DOHH2 (cell line): ENCODE data around the gene PCGF2.
A peak's percentile ranks its signal among the peaks of the same experiment; 100 is the strongest.

Source experiments
- H3F3A ChIP-seq: fragments of 200-600 bp; sonication (generic), shearing (Covaris generic); 2 replicates; pipeline ENCODE4 v1.6.0; 2016; ENCODE audit warnings: antibody characterized with exemption, mild to moderate bottlenecking; ENCODE audit not compliant: control insufficient read depth, insufficient read depth
- H3K27ac ChIP-seq: fragments of 200-600 bp; sonication (generic); 2 replicates; pipeline ENCODE4 v1.5.1; 2014; ENCODE audit warnings: low read depth, mild to moderate bottlenecking, low read length, moderate library complexity
- H3K27me3 ChIP-seq: fragments of 200-600 bp; sonication (generic); 2 replicates; pipeline ENCODE4 v1.6.1; 2014; ENCODE audit warnings: mild to moderate bottlenecking, low read length, mixed read lengths; ENCODE audit not compliant: control insufficient read depth
- H3K36me3 ChIP-seq: fragments of 200-600 bp; sonication (generic); 2 replicates; pipeline ENCODE4 v1.6.1; 2014; ENCODE audit warnings: mild to moderate bottlenecking, low read length, moderate library complexity, mixed read lengths; ENCODE audit not compliant: control insufficient read depth
- H3K4me1 ChIP-seq: fragments of 200-600 bp; sonication (generic); 2 replicates; pipeline ENCODE4 v1.6.1; 2014; ENCODE audit warnings: mild to moderate bottlenecking, low read length, mixed read lengths; ENCODE audit not compliant: control insufficient read depth
- H3K4me2 ChIP-seq: fragments of 200-600 bp; sonication (generic); 2 replicates; pipeline ENCODE4 v1.6.0; 2014; ENCODE audit warnings: mild to moderate bottlenecking, low read length, moderate library complexity
- H3K4me3 ChIP-seq: fragments of 200-600 bp; sonication (generic); 2 replicates; pipeline ENCODE4 v1.5.1; 2014; ENCODE audit warnings: mild to moderate bottlenecking, low read length, mixed read lengths
- H3K79me2 ChIP-seq: fragments of 200-600 bp; sonication (generic); 2 replicates; pipeline ENCODE4 v1.6.1; 2014; ENCODE audit warnings: mild to moderate bottlenecking, low read length, mixed read lengths; ENCODE audit not compliant: control insufficient read depth
- H3K9me2 ChIP-seq: fragments of 200-600 bp; sonication (generic); replicated peaks from 2 replicates; pipeline ENCODE4 v1.6.1; 2014; ENCODE audit warnings: mild to moderate bottlenecking, low read length, mixed read lengths; ENCODE audit not compliant: control insufficient read depth
- H3K9me3 ChIP-seq: fragments of 200-600 bp; sonication (generic); 2 replicates; pipeline ENCODE4 v1.6.1; 2014; ENCODE audit warnings: antibody characterized with exemption, low read length, mixed read lengths; ENCODE audit not compliant: control insufficient read depth, insufficient read depth
- H4K20me1 ChIP-seq: fragments of 200-600 bp; sonication (generic); 2 replicates; pipeline ENCODE4 v1.6.0; 2014; ENCODE audit warnings: low read depth, mild to moderate bottlenecking, antibody characterized with exemption, low read length, moderate library complexity; ENCODE audit not compliant: control insufficient read depth, insufficient read depth
- EZH2phosphoT487 ChIP-seq: fragments of 200-600 bp; sonication (generic); IDR thresholded peaks from 2 replicates; pipeline ENCODE4 v1.6.1; 2017; ENCODE audit warnings: borderline replicate concordance, mild to moderate bottlenecking, antibody characterized with exemption, low read length, moderate library complexity, mixed read lengths
- TF ChIP-seq, protein P1 (sequence below): fragments of 200-600 bp; sonication (generic); IDR thresholded peaks from one replicate; pipeline ENCODE4 v1.5.1; 2014; ENCODE audit warnings: antibody characterized with exemption, mild to moderate bottlenecking, low read depth, low read length; ENCODE audit not compliant: poor library complexity, severe bottlenecking

Gene PCGF2

DNA sequence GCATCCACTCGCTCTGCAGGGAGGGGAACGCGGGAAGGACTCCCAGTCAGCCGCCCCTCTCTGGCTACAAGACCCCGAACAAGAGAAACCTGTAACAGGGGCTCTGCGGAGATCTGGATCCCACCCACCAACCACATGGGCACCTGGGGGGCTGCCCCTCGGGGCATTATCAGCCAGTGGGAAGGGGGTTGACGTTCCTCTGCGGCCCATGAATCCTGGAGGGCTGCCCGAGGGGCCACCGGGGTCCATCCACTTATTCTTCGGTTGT, 1.8 kb upstream of the PCGF2 start:
- Histone ChIP-seq H3K9me2 (no peaks in the 10 kb centered on the region), H3K4me3 (peak overlapping the region; percentile 91), H3K79me2 (peaks cover 27% of the 10 kb centered on the region), H3K4me1 (peaks cover 68% of the 10 kb centered on the region), H3K27me3 (peaks cover 20% of the 10 kb centered on the region), H4K20me1 (no peaks in the 10 kb centered on the region; the same call in 1 of the 2 replicates), H3F3A (peaks cover 23% of the 10 kb centered on the region), H3K36me3 (peaks cover 19% of the 10 kb centered on the region), H3K27ac (no peak overlapping the region), H3K9me3 (no peaks in the 10 kb centered on the region), H3K4me2 (peak overlapping the region; percentile 73)
- TF ChIP-seq, protein P1, sequence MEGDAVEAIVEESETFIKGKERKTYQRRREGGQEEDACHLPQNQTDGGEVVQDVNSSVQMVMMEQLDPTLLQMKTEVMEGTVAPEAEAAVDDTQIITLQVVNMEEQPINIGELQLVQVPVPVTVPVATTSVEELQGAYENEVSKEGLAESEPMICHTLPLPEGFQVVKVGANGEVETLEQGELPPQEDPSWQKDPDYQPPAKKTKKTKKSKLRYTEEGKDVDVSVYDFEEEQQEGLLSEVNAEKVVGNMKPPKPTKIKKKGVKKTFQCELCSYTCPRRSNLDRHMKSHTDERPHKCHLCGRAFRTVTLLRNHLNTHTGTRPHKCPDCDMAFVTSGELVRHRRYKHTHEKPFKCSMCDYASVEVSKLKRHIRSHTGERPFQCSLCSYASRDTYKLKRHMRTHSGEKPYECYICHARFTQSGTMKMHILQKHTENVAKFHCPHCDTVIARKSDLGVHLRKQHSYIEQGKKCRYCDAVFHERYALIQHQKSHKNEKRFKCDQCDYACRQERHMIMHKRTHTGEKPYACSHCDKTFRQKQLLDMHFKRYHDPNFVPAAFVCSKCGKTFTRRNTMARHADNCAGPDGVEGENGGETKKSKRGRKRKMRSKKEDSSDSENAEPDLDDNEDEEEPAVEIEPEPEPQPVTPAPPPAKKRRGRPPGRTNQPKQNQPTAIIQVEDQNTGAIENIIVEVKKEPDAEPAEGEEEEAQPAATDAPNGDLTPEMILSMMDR = no peak
- TF ChIP-seq EZH2phosphoT487 = no peak

DNA sequence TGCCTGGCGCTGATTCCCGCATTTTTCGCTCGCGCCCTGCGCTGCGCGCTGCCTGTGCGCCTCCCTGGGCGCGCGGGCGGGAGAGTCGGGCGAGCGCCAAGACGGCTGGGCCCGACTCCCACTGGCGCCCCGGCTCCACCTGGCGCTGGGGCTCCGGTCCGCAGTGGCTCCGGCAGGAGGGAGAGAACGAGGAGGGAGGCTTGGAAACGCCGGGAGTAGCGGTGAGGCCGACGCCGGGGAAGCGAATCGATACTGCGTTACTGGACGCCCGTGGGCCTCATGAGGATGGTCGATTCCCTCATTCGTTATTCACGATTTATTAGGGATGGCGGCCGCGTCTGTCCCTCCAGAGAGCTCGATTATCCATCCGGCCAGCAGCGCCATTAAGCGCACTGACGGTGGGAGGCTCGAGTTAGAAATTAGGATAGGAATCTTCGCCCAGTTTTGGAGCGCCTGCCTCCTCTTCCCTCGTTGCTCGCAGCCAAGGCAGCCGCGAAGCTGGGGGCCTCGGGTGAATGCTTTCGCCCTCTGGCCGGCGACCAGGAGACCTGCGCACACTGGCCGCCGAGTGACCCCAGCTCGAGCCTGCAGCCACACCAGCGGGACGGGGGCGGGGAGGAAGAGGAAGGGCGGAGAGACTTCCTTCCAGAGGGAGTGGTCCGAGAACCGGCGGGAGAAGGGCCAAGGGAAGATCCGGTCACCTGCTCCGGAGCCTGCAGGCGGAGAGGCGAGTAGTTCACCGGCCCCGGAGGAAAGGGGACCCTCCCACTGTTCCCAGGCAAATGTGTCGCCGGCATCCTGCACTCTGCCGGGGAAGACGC, 1.3 kb upstream of the PCGF2 start:
- TF ChIP-seq EZH2phosphoT487 = no peak
- peaks cover 22% of the 10 kb centered on the region for H3K79me2 ChIP-seq
- H3K9me3 ChIP-seq = no peaks in the 10 kb centered on the region
- peaks cover 23% of the 10 kb centered on the region for H3F3A ChIP-seq
- peak overlapping the region; percentile 91 for H3K4me3 ChIP-seq
- H3K9me2 ChIP-seq = no peaks in the 10 kb centered on the region
- H3K27me3 ChIP-seq = peaks cover 20% of the 10 kb centered on the region
- peaks cover 69% of the 10 kb centered on the region for H3K4me1 ChIP-seq
- peak overlapping the region; percentile 73 for H3K4me2 ChIP-seq
- H3K36me3 ChIP-seq = peaks cover 13% of the 10 kb centered on the region
- no peak overlapping the region for H3K27ac ChIP-seq
- H4K20me1 ChIP-seq = no peaks in the 10 kb centered on the region; the same call in 1 of the 2 replicates

DNA sequence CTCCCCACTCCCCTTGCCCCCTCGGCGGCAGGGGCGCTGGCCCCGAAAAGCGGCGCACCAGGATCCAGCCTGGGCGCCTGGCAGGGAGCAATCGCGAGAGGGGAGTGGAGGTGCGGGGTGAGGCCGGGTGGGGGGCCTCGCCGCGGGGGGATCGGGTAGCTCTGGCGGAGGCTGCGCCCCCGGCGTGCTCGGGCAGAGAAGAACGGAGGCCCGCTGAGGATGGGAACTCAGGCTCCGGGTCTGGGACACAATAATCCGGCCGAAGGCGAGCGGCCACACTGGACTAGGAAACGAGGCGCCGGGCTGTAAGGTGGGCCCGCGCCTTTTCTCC, 721 bp upstream of the PCGF2 start:
- H3K4me3 ChIP-seq = peak overlapping the region; percentile 66
- no peak overlapping the region for H3K27ac ChIP-seq
- peaks cover 16% of the 10 kb centered on the region for H3K79me2 ChIP-seq
- peaks cover 10% of the 10 kb centered on the region for H3K36me3 ChIP-seq
- H3K27me3 ChIP-seq = peaks cover 20% of the 10 kb centered on the region
- peaks cover 23% of the 10 kb centered on the region for H3F3A ChIP-seq
- H3K9me3 ChIP-seq = no peaks in the 10 kb centered on the region
- peak overlapping the region; percentile 73 for H3K4me2 ChIP-seq
- no peaks in the 10 kb centered on the region for H3K9me2 ChIP-seq
- H3K4me1 ChIP-seq = peaks cover 66% of the 10 kb centered on the region
- H4K20me1 ChIP-seq = no peaks in the 10 kb centered on the region; the same call in 1 of the 2 replicates
- TF ChIP-seq, protein P1 = no peak
- no peak for TF ChIP-seq EZH2phosphoT487

DNA sequence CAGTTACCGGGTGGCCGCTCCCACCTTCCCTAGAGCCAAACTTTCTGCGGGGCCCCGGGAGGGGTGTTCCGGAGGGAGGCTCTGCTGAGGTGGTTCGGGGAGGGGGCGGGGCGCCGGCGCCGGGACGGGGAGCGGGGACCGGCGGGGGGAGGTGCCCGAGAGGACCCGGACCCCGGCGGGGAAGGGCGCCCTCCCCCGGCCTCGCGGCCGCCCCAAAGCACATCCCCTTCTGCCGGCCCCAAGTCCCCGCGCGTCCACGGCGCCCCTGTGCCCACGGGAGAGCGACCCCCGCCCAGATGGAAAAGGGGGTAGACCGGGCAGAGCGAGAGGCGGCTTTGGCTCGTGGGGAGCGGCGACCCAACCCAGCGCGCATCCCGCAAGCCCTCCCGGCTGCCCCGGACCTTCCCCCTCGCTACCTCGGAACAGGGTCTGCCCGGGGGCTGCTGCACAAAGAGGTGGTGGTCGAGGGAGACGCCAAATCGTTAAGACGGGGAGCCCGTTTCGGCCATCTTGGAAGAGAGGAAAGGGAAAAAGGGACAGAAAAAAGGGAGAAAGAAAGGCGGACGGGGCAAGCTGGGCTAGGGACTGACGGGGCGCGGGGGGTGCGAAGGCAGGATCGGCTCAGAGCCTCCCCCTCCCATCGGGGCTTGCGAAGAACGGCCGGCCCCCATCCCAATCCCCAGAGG, 530 bp downstream of the PCGF2 start:
- Histone ChIP-seq H4K20me1 (no peaks in the 10 kb centered on the region), H3F3A (peaks cover 23% of the 10 kb centered on the region), H3K4me2 (peak overlapping the region; percentile 97), H3K9me2 (no peaks in the 10 kb centered on the region), H3K9me3 (no peaks in the 10 kb centered on the region), H3K79me2 (peaks cover 4% of the 10 kb centered on the region), H3K4me1 (peaks cover 73% of the 10 kb centered on the region), H3K36me3 (no peaks in the 10 kb centered on the region; the same call in 1 of the 2 replicates), H3K27me3 (peaks cover 20% of the 10 kb centered on the region), H3K27ac (no peak overlapping the region), H3K4me3 (peak overlapping the region; percentile 97)
- no peak for TF ChIP-seq EZH2phosphoT487
- TF ChIP-seq, protein P1 = peak; percentile 54
